Activated CD4-positive, alpha-beta T cell treated with anti-CD3 and anti-CD28 coated beads, Interleukin-2, amount 50 U/mL, for 16 hours (primary cell): ENCODE measurements around the gene FANCI.
"Not testable (repeated sequence)": the region's sequence is repeated elsewhere in the genome, so short reads cannot be mapped to it uniquely, and the experiment has no call there.

Experiments used
- DNase-seq: peaks from one replicate; pipeline ENCODE4 v3.0.0-alpha.2; 2020

Gene FANCI

GRCh38 chr15:89226359-89227221 lies 17.2 kb upstream of the FANCI start:
- no peak for DNase-seq

- DNase-seq = no peak
Measured at GRCh38 chr15:89227425-89227824, 16.4 kb upstream of the FANCI start.

- no peak for DNase-seq
Measured at GRCh38 chr15:89230277-89230676, 13.5 kb upstream of the FANCI start.

GRCh38 chr15:89231832-89232231 lies 11.9 kb upstream of the FANCI start:
- no peak for DNase-seq

- DNase-seq = not testable (repeated sequence)
Measured at GRCh38 chr15:89239883-89240810, 3.6 kb upstream of the FANCI start.

GRCh38 chr15:89243046-89243690 lies 611 bp upstream of the FANCI start:
- DNase-seq = no peak

GRCh38 chr15:89244574-89244903 lies 760 bp downstream of the FANCI start:
- DNase-seq = no peak

- DNase-seq = no peak
Measured at GRCh38 chr15:89247446-89247845, 3.7 kb downstream of the FANCI start.

GRCh38 chr15:89248584-89248983 lies 4.8 kb downstream of the FANCI start:
- no peak for DNase-seq

GRCh38 chr15:89250142-89250541 lies 6.4 kb downstream of the FANCI start:
- DNase-seq = not testable (repeated sequence)

GRCh38 chr15:89277281-89277680 lies 33.5 kb downstream of the FANCI start:
- DNase-seq = not testable (repeated sequence)

GRCh38 chr15:89278307-89278706 lies 34.5 kb downstream of the FANCI start:
- DNase-seq = no peak

GRCh38 chr15:89282631-89283030 lies 38.9 kb downstream of the FANCI start:
- no peak for DNase-seq

- DNase-seq = no peak
Measured at GRCh38 chr15:89283201-89283600, 39.4 kb downstream of the FANCI start.

- no peak for DNase-seq
Measured at GRCh38 chr15:89291934-89292438, 48.2 kb downstream of the FANCI start.

- DNase-seq = no peak
Measured at GRCh38 chr15:89293012-89293411, 49.2 kb downstream of the FANCI start.

- no peak for DNase-seq
Measured at GRCh38 chr15:89299896-89300295, 56.1 kb downstream of the FANCI start.

GRCh38 chr15:89301304-89302089 lies 57.7 kb downstream of the FANCI start:
- DNase-seq = peak; percentile 63

- DNase-seq = no peak
Measured at GRCh38 chr15:89303986-89304385, 60.2 kb downstream of the FANCI start.

- no peak for DNase-seq
Measured at GRCh38 chr15:89305395-89305794, 61.6 kb downstream of the FANCI start.

GRCh38 chr15:89307046-89307587 lies 63.3 kb downstream of the FANCI start:
- DNase-seq = no peak

GRCh38 chr15:89307791-89308190 lies 64.0 kb downstream of the FANCI start:
- no peak for DNase-seq
